ENCODE data around the gene ATF6B. TPM values are rescaled to one million over a fixed set of nuclear protein-coding genes. Genes with fewer than 3 reads are reported as not detected.

Gene ATF6B
- total RNA-seq, 1 donor, result 27.5 TPM

DNA sequence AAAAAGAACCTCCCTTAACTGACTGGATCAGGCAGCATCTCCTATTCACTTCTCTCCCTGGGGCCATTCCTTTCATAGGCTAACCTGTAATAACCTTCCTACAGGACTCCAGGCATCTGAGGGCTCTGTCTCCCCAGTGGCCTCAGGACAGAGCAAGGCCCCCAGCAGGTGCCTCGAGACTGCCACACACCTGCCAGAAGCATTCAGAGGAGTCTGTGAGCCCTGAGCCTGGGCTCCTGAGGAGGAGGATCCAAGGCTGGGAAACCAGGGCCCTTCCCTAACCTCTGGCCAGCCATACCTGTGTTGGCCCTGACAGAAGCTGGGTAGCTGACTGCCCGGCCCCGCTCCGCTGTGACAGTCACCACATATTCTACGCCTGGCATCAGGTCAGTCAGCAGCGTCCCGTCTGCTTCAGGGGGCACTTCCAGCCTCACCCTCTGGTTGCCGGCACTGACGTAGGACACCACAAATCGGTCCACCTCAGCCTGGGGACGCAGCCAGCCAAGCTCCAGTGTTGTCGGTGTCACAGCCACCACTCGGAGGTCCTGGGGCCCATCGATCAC is 39.5 kb downstream of the ATF6B start:
- Histone ChIP-seq H3K4me2 (ENCODE audit: insufficient read depth, low read length) (no peak overlapping the region), H3K79me2 (ENCODE audit: insufficient read depth, low read length) (no peaks in the 10 kb centered on the region), H3K4me3 (ENCODE audit: insufficient read depth, low read length) (no peak overlapping the region), H3K27me3 (ENCODE audit: insufficient read depth, low read length) (peaks cover 70% of the 10 kb centered on the region), H4K20me1 (ENCODE audit: insufficient read depth, low read length) (peaks cover 19% of the 10 kb centered on the region), H3K9me3 (ENCODE audit: low read depth, low read length) (no peaks in the 10 kb centered on the region), H2AFZ (ENCODE audit: low read length) (no peak overlapping the region), H3K36me3 (ENCODE audit: insufficient read depth, low read length) (no peaks in the 10 kb centered on the region), H3K4me1 (ENCODE audit: insufficient read depth, low read length) (peaks cover 27% of the 10 kb centered on the region), H3K27ac (ENCODE audit: low read depth, low read length) (no peak overlapping the region)
- DNase-seq (ENCODE audit: insufficient read length, low spot score, missing footprints), result peak; percentile 66
- TF ChIP-seq, protein P1, sequence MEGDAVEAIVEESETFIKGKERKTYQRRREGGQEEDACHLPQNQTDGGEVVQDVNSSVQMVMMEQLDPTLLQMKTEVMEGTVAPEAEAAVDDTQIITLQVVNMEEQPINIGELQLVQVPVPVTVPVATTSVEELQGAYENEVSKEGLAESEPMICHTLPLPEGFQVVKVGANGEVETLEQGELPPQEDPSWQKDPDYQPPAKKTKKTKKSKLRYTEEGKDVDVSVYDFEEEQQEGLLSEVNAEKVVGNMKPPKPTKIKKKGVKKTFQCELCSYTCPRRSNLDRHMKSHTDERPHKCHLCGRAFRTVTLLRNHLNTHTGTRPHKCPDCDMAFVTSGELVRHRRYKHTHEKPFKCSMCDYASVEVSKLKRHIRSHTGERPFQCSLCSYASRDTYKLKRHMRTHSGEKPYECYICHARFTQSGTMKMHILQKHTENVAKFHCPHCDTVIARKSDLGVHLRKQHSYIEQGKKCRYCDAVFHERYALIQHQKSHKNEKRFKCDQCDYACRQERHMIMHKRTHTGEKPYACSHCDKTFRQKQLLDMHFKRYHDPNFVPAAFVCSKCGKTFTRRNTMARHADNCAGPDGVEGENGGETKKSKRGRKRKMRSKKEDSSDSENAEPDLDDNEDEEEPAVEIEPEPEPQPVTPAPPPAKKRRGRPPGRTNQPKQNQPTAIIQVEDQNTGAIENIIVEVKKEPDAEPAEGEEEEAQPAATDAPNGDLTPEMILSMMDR (IDR thresholded peaks at IDR 0.05; ENCODE audit: extremely low read depth, low read depth, low read length), result no peak

DNA sequence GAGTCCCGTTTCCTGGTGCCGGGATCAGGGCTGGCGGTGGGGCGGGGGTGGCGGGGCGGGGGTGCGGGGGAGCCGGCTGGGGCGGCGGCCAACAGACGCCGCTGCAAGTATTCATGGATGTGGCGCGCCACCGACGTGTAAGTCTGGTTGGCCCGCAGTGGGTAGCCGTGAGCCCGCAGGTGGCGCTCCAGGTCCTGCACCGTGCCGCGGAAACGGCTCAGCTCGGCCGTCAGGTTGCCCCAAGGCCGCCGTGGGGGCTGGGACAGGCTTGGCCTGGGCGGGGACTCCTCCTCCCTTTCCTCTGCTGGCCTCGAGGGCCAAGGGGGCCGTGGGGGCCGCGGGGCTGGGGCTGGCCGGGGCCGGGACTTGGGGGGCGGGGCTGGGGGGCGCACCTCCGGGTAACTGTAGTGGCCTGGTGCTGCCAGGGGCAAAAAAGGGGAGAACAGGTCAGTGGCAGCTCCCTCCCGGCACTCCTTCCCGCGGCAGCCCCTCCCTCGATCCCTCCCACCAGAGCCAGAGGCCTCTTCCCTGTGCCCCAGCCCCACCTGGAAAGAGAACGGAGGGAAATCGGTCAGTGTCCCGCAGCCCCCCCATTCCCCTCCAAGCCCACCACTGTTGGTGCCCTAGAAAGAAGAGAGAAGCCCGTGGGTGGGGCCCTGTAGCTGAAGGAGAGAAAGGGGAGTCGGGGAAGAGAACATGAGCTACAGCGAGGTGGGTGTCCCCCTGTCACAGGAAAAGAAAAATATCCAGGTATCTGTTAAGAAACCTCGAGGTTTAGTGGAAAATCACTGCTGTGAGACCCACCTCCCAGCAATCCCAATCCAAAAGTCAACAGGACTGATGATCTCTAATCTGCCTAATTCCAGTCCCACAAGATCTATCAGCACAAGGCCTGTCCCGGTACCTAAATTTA is 40.2 kb downstream of the ATF6B start:
- TF ChIP-seq, protein P1 (IDR thresholded peaks at IDR 0.05; ENCODE audit: extremely low read depth, low read depth, low read length), result no peak
- H2AFZ ChIP-seq (ENCODE audit: low read length), result no peak overlapping the region
- no peaks in the 10 kb centered on the region for H3K9me3 ChIP-seq (ENCODE audit: low read depth, low read length)
- H3K4me1 ChIP-seq (ENCODE audit: insufficient read depth, low read length), result peaks cover 25% of the 10 kb centered on the region
- H3K27ac ChIP-seq (ENCODE audit: low read depth, low read length), result no peak overlapping the region
- peaks cover 70% of the 10 kb centered on the region for H3K27me3 ChIP-seq (ENCODE audit: insufficient read depth, low read length)
- peak; percentile 87 for DNase-seq (ENCODE audit: insufficient read length, low spot score, missing footprints)
- no peaks in the 10 kb centered on the region for H3K79me2 ChIP-seq (ENCODE audit: insufficient read depth, low read length)
- H3K36me3 ChIP-seq (ENCODE audit: insufficient read depth, low read length), result no peaks in the 10 kb centered on the region
- no peak overlapping the region for H3K4me3 ChIP-seq (ENCODE audit: insufficient read depth, low read length)
- H3K4me2 ChIP-seq (ENCODE audit: insufficient read depth, low read length), result no peak overlapping the region
- peaks cover 19% of the 10 kb centered on the region for H4K20me1 ChIP-seq (ENCODE audit: insufficient read depth, low read length)

DNA sequence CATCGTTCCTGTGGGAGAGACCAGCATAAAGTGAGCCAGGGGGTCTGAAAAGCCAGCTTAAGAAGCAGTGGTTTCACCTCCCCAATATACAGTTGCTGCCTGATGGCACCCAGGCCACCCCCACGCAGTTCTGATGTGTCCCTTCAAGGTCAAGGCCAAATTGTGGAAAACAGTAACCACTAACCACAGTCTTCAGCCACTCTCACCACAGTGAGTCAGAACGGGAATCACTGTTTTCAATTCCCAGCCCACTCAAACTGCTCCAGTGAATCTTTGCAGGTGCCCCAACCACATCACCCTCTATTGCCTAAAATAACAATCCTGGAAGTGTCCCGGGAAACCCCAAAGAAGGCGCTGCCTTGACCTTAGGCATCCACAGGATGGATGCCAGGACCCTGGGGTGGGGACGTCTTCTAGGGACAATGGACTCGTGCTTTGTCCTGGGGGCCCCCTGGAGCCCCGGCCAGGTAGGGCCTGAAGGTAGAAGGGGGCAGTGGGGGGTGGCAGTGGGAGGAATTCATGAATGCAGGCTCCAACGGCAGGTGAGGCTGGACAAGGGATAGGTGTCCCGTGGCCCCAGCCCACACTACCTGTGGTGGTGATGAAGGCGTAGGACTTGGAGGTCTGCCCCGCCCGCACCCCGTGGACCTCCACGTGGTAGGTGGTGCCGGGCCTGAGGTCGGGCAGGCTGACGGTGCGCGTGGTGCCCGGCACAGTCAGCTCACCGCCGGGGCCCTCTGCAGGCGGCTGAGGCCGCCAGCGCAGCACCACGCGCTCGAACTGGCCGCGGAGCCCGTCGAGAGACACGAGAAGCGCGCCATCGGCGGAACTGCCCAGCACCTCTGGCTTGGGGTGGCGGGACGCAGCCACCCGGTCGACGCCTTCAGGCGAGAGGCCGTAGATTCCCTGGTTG is 41.1 kb downstream of the ATF6B start:
- no peaks in the 10 kb centered on the region for H3K9me3 ChIP-seq (ENCODE audit: low read depth, low read length)
- H2AFZ ChIP-seq (ENCODE audit: low read length), result no peak overlapping the region
- no peaks in the 10 kb centered on the region for H3K36me3 ChIP-seq (ENCODE audit: insufficient read depth, low read length)
- peaks cover 28% of the 10 kb centered on the region for H3K4me1 ChIP-seq (ENCODE audit: insufficient read depth, low read length)
- H3K27me3 ChIP-seq (ENCODE audit: insufficient read depth, low read length), result peaks cover 62% of the 10 kb centered on the region
- H3K4me2 ChIP-seq (ENCODE audit: insufficient read depth, low read length), result peak overlapping the region; percentile 29
- H3K4me3 ChIP-seq (ENCODE audit: insufficient read depth, low read length), result no peak overlapping the region
- TF ChIP-seq, protein P1 (IDR thresholded peaks at IDR 0.05; ENCODE audit: extremely low read depth, low read depth, low read length), result no peak
- peaks cover 19% of the 10 kb centered on the region for H4K20me1 ChIP-seq (ENCODE audit: insufficient read depth, low read length)
- peak; percentile 99 for DNase-seq (ENCODE audit: insufficient read length, low spot score, missing footprints)
- H3K27ac ChIP-seq (ENCODE audit: low read depth, low read length), result no peak overlapping the region
- no peaks in the 10 kb centered on the region for H3K79me2 ChIP-seq (ENCODE audit: insufficient read depth, low read length)
